Hepatic stellate cell (primary cell): ENCODE measurements around the gene UTP25.

Experiments
- DNase-seq: peaks from one replicate; pipeline ENCODE4 v3.0.0; 2011; ENCODE audit warnings: low spot score

Gene UTP25

DNA sequence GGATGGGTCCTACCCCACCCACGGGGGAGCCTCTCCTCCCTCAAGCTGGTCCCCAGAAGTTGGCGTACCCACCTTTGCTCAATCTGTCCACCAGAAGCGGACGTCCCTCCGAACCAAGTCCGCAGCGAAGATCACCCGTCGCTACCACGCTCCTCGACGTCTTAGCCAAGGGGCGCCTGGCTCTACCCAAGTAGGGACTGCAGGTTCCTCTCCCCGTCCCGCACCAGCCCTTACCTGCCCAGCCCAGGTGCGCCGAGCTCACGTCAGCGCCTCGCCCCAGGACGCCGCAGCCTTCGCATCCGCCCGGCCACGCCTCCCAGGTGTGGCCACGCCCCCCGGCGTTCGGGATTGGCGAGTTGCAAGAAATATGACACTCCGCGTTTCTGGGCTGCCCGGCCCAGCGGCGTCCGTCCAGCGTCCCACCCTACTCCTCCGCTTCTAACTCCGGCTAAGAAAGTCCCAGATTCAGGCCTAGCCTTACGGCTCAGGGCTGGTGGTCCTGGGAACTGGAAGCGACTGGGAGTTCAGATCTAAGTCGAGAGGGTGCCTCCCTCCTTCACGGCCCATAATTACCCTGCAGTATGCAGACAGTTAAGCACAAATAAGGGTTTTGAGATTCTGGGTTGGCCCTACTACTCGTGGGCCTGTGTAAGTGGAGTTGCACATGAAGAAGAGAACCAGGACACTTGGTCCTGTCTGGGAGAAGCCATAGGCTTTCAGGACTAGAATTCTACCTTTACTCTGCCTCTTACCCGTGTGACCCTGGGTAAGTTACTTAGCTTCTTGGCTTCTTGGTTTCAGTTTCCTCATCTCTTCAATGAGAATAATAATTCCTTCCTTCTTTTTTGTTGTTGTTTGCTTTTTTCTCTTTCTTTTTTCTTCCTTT, 21.7 kb upstream of the UTP25 start, which contains the start of gene IRF6:
IRF6 (minus strand) TSS at position 268 of the 886 bp plus-strand sequence. CDS start 4,729 bp downstream, outside the sequence.
- peak; percentile 51 for DNase-seq

DNA sequence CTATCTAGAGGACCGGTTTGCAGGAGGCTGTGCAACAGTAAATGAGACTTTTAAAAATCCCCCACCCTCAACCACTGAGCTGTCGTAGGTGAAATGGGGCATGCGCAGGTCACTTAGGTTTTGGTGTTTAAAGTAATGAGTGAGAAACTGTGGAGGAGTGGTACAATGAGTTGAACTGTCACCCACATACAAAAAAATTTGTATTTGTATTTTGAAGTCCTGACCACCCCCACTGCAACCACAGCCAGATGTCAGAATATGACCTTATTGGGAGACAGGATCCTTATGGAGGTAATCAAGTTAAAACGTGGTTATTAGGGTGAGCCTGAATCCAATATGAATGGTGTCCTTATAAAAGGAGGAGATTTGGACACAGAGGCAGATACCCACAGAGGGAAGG, 20.3 kb upstream of the UTP25 start:
- no peak for DNase-seq

DNA sequence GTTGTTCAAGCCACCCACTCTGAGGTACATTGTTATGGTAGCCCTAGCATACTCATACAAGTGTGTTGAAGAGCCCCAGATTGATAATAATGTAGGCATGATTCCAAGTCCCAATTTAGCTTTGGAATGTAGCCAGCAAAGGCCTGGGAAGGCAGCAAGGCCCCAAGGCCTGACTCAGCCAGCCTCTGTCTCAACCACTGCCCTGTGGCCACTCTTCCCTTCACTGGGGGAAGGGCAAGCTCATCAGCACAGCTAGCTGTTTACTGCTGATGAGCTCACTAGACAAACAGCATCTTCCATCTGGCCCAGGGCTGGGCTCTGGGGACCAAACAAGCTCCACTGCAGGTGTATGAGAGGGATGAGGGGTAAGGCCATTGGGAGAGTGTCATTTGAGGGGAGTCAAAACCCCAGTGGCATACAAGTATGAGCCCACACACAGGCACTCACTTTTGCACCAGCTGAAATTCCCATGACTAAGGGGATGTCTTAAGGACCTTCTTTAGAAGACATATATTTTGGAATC, 19.7 kb upstream of the UTP25 start:
- peak; percentile 88 for DNase-seq

DNA sequence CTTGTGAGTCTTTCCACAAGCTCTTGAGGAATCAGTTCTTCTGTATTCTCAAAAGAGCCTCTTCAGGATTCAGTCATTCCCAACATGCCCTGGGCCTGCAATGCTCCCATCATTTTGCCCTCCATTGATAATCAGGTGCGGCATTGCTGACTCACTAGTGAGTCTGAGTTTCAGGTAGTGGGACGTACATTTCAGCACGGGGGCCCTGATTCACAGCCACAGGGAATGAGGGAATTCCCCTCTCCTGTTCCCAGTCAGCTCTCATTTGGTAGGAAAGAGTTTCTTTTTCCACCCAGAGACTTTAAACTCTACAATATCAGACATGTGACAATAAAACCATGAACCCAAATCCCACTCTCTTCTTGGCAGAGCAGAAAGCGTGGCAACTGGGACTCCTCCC, 18.2 kb upstream of the UTP25 start:
- no peak for DNase-seq

DNA sequence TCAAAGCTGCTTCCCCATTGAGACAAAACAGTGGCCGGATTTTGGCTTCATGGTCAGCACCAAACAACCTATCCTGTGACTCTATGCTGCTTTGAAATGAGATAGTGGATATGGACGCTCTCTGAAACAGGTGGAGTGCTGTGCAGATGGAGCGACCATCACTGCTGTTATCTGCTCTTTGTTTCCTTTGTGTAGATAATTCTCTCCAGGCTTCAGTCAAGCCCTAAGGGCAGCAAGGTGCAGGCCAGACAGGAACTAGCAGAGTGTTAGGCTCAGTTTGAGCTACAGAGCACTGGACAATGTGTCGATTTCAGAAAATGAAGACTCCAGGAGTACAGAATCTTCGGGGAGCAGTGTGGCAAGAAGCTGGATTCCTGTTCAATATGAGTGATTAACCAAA, 17.0 kb upstream of the UTP25 start:
- no peak for DNase-seq

DNA sequence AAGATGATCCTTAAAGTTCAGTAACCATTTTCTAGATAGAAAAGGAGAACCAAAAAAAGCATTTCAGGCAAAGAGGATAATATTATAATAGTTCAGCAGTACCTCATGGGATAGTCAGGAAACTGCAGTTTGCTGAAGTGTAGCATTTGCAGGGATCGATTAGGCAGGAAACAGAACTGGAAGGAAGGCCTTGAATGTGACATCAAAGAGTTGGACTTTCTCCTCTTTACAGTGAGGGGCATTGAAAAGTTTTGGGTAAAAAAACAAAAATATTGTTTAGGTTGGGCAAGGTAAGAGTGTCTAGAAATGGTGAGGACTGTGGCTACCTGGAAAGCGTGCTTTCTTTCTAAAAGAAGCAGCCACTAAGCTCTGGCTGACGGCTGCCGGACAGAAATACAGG, 13.9 kb upstream of the UTP25 start:
- DNase-seq, result no peak

DNA sequence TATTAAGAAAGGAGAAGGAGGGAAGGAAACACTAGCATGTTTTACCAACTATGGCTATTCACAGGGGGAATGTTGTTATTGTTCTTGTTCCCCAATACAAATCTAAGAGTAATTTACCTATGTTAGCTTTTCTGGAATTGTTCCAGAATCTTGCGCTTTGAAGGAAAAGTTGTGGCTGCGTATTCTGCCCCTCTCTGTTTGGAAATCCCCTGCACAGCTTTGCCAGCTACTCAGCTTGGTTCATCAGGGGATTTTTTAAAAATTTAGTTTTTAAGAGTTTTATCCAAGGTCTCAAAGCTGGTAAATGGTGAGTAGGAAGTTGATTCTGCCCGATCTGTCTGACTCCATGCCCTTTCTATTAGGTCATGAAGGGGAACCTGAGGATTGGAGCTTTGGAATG, 12.3 kb upstream of the UTP25 start:
- no peak for DNase-seq

DNA sequence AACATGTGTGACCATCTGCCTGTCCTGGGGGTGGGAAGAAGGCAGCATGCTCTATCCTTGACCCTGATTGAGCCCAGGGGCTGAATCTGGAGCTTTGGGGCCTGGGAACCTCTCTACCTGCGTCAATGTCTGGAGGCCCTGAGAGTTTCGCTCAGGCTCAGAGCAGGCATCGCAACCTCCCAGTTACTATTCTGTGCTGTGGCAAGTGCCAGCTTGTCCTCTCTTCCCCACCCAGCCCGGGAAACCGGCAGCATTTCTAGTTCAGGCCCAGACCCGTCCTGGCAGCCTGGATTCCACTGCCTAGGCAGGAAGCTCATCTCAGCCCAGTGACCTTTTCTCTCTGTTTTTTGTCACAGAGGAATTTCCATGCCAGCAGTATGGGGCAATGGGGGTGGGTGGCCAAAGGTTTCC, 11.8 kb upstream of the UTP25 start:
- DNase-seq, result no peak

DNA sequence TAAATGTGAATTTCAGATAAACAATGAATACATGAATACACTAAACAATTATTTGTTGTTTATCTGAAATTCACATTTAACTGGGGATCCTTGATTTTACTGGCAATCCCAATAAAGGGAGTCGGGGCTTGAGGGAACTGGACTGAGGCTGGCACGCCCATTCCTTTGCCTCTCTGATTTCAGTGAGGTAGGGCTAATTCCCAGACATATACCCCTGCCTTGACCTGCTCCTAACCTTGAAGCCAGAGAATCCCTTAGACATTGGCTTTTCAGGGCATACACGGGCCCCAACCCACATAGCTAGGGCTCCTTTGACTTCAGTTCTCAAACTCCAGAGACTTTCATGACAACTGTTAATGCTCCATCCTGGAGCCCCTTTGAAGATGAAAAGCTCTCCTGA, 10.8 kb upstream of the UTP25 start:
- no peak for DNase-seq

DNA sequence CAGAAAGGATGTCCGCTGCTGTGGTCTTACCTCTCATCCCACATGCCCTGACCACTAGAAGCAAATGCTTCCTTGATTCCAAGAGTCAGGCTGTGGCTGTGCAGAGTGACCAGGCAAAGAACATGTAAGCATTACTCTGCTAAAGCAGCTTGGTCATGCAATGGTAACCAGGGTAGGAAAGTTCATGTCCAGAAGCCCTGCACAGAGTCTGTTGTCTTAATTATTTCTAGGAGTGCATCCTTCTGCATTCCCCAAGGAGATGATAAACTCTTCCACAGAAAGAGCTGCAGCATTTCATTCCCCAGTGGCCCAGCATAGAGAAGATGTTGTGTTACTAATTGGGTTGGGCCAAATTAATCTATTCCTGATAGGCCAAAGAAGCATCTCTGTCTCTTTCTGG, 10.1 kb upstream of the UTP25 start:
- no peak for DNase-seq

DNA sequence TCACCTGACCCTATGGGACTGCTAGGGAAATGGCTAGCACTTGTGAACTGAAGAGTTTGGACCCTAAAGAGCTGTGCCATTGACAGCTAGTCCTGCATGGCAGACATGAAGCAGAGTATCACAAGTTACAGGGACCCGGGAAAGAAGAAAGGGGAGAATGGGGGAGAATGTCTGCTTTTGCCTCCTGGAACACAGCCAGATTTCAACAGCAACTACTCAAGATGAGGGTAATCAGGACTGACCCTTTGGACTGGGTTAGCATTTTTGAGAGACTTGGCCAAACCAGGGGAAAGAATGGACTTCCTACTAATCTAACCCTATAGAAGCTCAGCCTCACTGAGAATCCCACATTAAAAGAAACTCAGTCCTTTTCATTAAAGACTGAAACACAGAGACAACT, 8.7 kb upstream of the UTP25 start:
- DNase-seq, result no peak

DNA sequence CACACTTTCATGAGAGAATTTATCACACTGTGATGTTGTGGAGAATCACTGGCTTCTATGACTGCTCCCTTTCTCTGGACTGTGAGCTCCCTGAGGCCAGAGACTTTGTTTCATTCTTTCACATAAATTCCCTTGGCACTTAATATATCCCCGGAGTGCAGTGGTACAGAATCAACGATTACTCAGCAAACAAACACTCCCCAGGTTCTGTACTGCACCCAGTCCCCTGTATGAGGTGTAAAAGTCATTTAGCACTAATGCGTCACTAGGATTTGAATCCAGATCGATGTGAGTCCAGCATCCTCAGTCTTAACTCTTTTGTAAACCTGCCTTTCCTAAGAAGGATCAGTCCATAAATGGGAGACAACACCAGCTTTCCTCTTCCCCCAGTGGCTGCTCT, 6.8 kb upstream of the UTP25 start:
- DNase-seq, result no peak

DNA sequence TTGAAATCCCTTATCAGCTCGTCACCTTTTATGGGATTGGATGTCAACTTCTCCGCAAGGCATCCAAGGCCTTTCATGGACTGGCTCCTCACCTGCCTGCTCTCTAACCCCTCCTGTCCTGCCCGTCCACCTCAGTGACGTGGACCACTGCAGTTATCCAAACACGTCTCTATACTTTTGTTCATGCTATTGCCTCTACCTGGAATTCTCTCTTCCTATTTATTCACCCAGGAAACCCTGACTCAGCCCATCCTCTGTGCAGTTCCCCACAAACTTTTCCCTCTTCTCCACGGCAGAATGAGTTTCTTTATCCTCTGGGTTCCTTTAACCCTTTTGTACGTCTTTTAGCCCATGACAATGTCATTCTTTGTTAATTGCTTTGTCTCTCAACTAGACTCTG, 5.1 kb upstream of the UTP25 start:
- DNase-seq, result no peak

DNA sequence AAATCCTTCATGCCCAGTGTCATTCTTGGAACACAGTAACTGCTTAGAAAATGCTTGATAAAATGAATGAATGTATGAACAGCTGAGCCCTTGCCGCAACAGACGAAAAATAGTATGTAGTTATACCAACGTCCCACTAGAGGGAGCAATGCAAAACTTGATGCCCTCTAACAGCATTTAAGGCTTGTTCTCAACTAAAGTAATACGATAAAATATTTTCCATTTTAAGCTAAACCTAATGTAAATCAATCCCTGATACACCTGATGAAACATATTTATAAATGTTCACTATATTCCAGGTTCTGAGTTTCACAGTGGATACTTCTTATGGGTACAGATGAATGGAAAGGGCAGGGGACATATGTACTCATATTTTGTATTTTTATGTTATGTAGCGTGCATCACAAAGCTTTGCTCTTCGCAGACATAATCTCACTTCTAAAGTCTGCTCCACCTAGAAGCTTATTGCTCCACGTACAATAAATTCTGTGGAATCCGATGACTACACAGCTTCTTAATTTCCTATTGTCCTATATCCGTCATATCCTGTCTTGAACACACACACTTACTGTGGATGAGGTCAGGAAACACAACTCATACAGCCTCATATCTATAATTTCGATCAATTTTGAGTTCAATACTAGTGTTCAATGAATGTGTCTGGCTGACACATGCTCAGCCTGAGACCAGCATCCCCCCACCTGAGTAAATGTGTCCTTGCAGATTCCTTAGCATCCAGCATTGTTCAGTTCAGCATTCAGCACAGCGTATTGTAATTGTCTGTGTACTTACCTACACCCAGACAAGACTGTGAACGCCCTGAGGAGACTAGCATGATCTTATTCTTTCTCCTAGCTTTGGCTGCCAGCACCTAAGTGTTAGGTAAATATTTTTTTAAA, 4.4 kb upstream of the UTP25 start:
- peak; percentile 38 for DNase-seq

DNA sequence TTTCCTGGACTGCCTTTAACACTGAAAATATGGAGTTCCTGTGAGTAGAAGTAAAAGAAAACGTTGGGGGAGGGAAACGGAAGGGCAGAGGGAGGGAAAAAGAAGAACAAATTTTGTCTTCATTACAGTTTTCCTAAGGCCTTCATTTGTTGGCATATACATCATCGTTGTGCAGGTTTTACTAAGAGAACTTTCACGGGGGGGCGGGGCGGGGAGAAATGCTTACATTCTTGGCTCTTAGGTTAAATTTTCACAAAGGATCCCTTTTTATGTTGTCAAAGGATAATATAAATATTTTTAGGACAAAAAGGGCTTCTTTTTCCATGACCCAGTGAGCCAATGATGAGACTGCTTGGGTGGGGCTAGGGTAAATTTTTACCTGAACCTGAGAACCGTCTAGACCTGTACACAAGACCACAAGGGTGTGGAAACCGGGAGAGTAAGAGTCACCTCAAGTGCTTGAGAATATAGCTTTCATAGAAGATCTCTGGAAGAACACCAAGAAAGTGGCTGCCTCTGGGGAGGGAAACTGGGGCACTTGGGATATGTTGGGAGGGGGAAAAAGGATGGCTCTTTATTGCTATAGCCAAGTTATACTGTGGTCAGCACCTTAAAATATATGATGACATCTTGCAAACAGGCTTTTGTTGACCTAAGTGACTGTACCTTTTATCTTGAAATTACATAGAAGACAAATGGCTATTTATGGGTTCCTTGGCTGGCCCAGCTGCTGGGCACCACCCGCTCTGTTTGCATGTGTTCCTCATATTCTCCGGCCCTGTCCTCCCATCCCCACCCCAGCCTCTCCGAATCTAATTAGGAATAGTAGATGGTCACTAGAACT, 2.0 kb upstream of the UTP25 start:
- no peak for DNase-seq

DNA sequence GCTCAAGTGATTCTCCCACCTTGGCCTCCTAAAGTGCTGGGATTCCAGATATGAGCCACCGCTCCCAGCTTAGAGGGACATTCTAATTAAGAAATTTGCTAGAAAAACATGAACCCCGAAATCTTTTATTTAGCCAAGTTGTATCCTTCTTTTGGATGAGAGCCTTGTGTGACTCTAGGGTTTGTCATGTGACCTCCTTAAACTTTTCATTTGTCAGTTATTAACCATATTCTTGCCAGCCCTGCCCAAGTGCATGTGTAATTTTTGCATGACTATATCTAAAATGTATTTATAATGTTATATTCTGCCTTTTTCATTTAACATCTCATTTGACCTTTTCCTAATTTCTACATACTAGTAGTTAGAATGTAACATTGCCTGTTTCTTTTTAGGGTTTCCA, 1.9 kb downstream of the UTP25 start:
- no peak for DNase-seq

DNA sequence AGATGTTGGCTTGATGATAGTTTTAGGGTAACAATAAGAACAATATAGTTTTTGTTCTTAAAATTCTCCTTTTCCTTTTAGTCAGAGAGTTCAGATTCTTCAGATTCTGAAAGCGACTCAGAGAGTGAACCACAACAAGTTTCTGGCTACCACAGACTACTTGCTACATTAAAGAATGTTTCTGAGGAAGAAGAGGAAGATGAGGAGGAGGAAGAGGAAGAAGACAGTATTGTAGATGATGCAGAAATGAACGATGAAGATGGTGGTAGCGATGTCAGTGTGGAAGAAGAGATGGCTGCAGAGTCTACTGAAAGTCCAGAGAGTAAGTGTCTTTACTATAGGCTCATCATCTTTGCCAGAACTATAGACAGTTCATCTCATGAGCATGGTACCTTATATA, 3.0 kb downstream of the UTP25 start:
- DNase-seq, result no peak

DNA sequence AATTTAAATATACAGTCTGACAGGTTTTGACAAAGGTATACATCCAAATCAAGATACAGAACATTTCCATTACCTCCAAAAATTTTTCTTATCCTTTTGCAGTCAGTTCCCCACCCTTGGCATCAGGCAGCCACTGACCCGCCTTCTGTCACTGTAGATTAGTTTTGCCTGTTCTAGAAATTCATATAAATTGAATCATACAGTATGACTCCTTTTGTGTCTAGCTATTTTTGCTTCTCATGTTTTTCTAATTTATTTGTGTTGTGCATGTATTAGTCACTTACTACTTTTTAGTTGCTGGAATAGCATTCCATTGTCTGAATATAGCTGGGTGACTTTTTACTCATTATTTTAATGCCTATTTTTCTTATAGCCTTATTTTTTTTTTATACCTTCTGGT, 3.8 kb downstream of the UTP25 start:
- DNase-seq, result peak; percentile 39

DNA sequence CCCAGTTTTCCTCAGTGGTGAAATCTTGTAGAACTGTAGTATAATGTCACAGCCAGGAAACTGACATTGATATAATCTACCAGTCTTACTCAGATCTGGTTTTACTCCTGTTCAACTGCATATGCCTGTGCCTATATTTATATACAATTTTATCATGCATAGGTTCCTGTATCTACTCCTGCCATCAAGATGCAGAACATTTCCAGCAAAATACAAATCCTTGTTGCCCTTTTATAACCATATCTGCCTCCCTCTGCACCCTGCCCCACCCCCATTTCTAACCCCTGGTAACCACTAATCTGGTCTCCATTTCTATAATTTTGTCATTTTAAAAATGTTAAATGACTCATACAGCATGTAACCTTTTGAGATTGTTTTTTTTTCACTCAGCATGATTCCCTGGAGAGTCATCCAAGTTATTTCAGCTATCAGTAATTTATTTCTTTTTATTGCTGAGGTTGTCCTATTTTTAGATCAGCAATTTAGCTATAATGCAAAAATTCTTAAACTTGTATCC, 8.1 kb downstream of the UTP25 start:
- DNase-seq, result peak; percentile 18

DNA sequence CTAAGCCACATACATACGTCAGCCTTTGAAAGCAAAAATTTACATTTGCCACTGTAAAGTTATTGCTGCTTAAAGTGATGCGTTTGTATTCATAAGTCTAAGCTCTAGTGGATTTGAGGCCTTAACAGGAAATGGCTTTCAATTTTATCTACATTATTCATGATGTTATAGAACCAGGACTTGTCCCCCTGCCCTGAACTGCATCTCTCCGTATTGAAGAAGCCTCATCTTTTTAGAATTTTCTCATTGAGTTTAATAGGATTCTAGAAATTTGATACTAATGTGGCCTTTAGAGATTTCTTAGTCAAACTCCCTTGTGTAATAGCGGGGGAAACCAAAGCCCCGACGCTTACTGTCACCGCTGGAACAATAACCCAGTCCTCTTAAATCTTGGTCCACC, 9.9 kb downstream of the UTP25 start:
- no peak for DNase-seq

DNA sequence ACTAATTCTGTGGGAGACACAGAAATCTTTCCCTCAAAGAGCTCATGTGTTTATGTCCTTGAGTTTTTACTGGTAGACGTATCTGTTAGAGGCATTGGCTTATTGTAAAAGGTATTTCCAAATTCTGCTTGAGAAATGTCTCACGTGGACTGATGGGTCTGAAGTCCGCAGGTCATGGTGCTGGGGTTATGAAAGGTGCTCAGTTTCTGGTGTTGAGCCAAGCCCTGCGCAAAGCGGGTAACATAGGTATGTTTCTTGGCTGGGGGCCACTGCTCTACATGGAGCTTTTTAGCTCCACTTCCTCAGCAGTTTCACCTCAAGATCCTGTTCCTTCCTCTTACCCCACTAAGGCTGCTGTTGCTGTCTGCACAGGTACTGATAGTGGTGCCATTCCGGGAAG, 10.8 kb downstream of the UTP25 start:
- no peak for DNase-seq
